H1 (cell line): ENCODE results near the gene CACNA1G. TPM values are rescaled to one million over a fixed set of nuclear protein-coding genes. Genes with fewer than 3 reads are reported as not detected.

Experiments used
- CTCF ChIA-PET: fragments of 300-600 bp; sonication (Branson Sonifier 250); formaldehyde crosslinking; loops from one replicate; lab custom pipeline; 2021; ENCODE audit not compliant: partially characterized antibody; lab: Charles Lee
- POLR2A ChIA-PET: fragments of 300-600 bp; sonication (Branson Sonifier 250); formaldehyde crosslinking; loops from one replicate; lab custom pipeline; 2021; ENCODE audit warnings: inconsistent platforms; ENCODE audit not compliant: partially characterized antibody; lab: Charles Lee
- DNase-seq, 2 experiments: peaks; one replicate each; pipeline versions ENCODE4 v3.0.0 to v3.0.0-alpha.2; 2010 to 2022; ENCODE audit warnings: low spot score in 2 of 2, low read depth in 1 of 2, mixed read lengths in 1 of 2
- FAIRE-seq: peaks from 2 replicates; lab custom pipeline; 2011; peaks lifted over from hg19 to GRCh38; lab: Jason Lieb, UNC
- H2AFZ ChIP-seq: 2 replicates; pipeline ENCODE4 v1.8.1; 2012; ENCODE audit warnings: low read length, inconsistent platforms
- H2AK5ac ChIP-seq: 2 replicates; pipeline ENCODE4 v1.6.1; 2013; ENCODE audit warnings: low read depth, low read length
- H2BK120ac ChIP-seq: replicated peaks from 2 replicates; pipeline ENCODE3; 2013; ENCODE audit warnings: low read depth, low read length, inconsistent platforms
- H2BK12ac ChIP-seq: 2 replicates; pipeline ENCODE4 v1.6.1; 2013; ENCODE audit warnings: low read depth, low read length
- H2BK15ac ChIP-seq: 2 replicates; pipeline ENCODE4 v1.6.1; 2013; ENCODE audit warnings: low read length
- H2BK20ac ChIP-seq: 2 replicates; pipeline ENCODE4 v1.6.1; 2013; ENCODE audit warnings: low read length
- H2BK5ac ChIP-seq: 2 replicates; pipeline ENCODE4 v1.6.1; 2013; ENCODE audit warnings: low read depth, low read length
- H3K14ac ChIP-seq: 2 replicates; pipeline ENCODE4 v1.6.1; 2013; ENCODE audit warnings: inconsistent platforms; ENCODE audit not compliant: insufficient read length
- H3K18ac ChIP-seq: 2 replicates; pipeline ENCODE4 v1.6.1; 2013; ENCODE audit warnings: low read length; ENCODE audit errors: extremely low read depth
- H3K23ac ChIP-seq: 2 replicates; pipeline ENCODE4 v1.6.1; 2013; ENCODE audit warnings: inconsistent platforms; ENCODE audit not compliant: insufficient read length
- H3K23me2 ChIP-seq: 2 replicates; pipeline ENCODE4 v1.6.1; 2013; ENCODE audit warnings: low read depth, low read length
- H3K27ac ChIP-seq: 2 replicates; pipeline ENCODE4 v1.6.1; 2011; ENCODE audit warnings: low read depth, low read length, inconsistent platforms
- H3K27me3 ChIP-seq, 4 experiments: replicated peaks in 1 of 4; 1 replicate in 1 of 4; 2 replicates in 3 of 4; pipeline versions ENCODE4 v1.6.1 to v1.8.1; 2011 to 2013; ENCODE audit warnings: low read length in 3 of 4, mild to moderate bottlenecking in 3 of 4, inconsistent platforms in 2 of 4, mixed read lengths in 2 of 4, moderate library complexity in 1 of 4; ENCODE audit not compliant: control insufficient read depth in 3 of 4, insufficient read depth in 3 of 4; ENCODE audit errors: extremely low read depth in 1 of 4
- H3K36me3 ChIP-seq, 4 experiments: 2 replicates each; pipeline versions ENCODE4 v1.6.1 to v1.8.1; 2011 to 2013; ENCODE audit warnings: mild to moderate bottlenecking in 4 of 4, low read length in 3 of 4, moderate library complexity in 2 of 4, control low read depth in 1 of 4, inconsistent platforms in 1 of 4; ENCODE audit not compliant: insufficient read depth in 4 of 4, control insufficient read depth in 2 of 4
- H3K4ac ChIP-seq: replicated peaks from 2 replicates; pipeline ENCODE3; 2013; ENCODE audit warnings: low read length, low read depth, mixed read lengths, inconsistent platforms; ENCODE audit not compliant: insufficient read length
- H3K4me1 ChIP-seq, 4 experiments: replicated peaks in 1 of 4; 1 replicate in 1 of 4; 2 replicates in 3 of 4; pipeline versions ENCODE4 v1.6.1 to v1.8.1; 2011 to 2013; ENCODE audit warnings: low read length in 3 of 4, inconsistent platforms in 2 of 4, mixed read lengths in 1 of 4; ENCODE audit not compliant: insufficient read depth in 4 of 4, control insufficient read depth in 3 of 4
- H3K4me2 ChIP-seq, 2 experiments: 2 replicates each; pipeline versions ENCODE4 v1.6.1 to v1.8.1; 2011 to 2013; ENCODE audit warnings: low read depth in 2 of 2, low read length in 2 of 2, control low read depth in 1 of 2, inconsistent platforms in 1 of 2, mild to moderate bottlenecking in 1 of 2; ENCODE audit not compliant: insufficient read depth in 1 of 2
- H3K4me3 ChIP-seq, 4 experiments: fragments of 200-600, 300-600 bp in 1 of 4; sonication (generic), shearing (Covaris generic), sonication (Bioruptor Twin) in 1 of 4; 2 replicates each; pipeline versions ENCODE4 v1.5.1 to v1.8.1; 2011 to 2016; ENCODE audit warnings: low read length in 4 of 4, low read depth in 3 of 4, control low read depth in 2 of 4, inconsistent platforms in 2 of 4, mild to moderate bottlenecking in 2 of 4, mixed read lengths in 1 of 4, moderate library complexity in 1 of 4; ENCODE audit not compliant: insufficient read depth in 2 of 4; ENCODE audit errors: extremely low read depth in 1 of 4
- H3K56ac ChIP-seq: replicated peaks from 2 replicates; pipeline ENCODE3; 2013; ENCODE audit warnings: low read depth, mild to moderate bottlenecking, mixed read lengths, low read length, inconsistent platforms; ENCODE audit not compliant: insufficient read length
- H3K79me1 ChIP-seq: 2 replicates; pipeline ENCODE4 v1.6.1; 2013; ENCODE audit warnings: low read depth, low read length, control low read depth
- H3K79me2 ChIP-seq, 2 experiments: 2 replicates each; pipeline versions ENCODE4 v1.6.1 to v1.8.1; 2012 to 2013; ENCODE audit warnings: low read length in 2 of 2, mild to moderate bottlenecking in 2 of 2, inconsistent platforms in 1 of 2; ENCODE audit not compliant: insufficient read depth in 2 of 2, control insufficient read depth in 1 of 2
- H3K9ac ChIP-seq, 4 experiments: replicated peaks in 1 of 4; 1 replicate in 1 of 4; 2 replicates in 3 of 4; pipeline versions ENCODE4 v1.6.1 to v1.8.1; 2011 to 2013; ENCODE audit warnings: low read depth in 3 of 4, low read length in 3 of 4, control low read depth in 2 of 4, mild to moderate bottlenecking in 2 of 4, moderate library complexity in 2 of 4, inconsistent platforms in 1 of 4; ENCODE audit errors: extremely low read depth in 1 of 4
- H3K9me3 ChIP-seq, 2 experiments: 2 replicates each; pipeline versions ENCODE4 v1.6.1 to v1.8.1; 2012 to 2013; ENCODE audit warnings: mild to moderate bottlenecking in 2 of 2, moderate library complexity in 2 of 2, control low read depth in 1 of 2, inconsistent platforms in 1 of 2, low read depth in 1 of 2, low read length in 1 of 2, mixed read lengths in 1 of 2; ENCODE audit not compliant: insufficient read depth in 2 of 2
- H4K20me1 ChIP-seq, 2 experiments: replicated peaks in 1 of 2; 2 replicates each; pipeline versions ENCODE3 to v1.8.1; 2011 to 2013; ENCODE audit warnings: inconsistent platforms in 2 of 2, low read length in 2 of 2, mild to moderate bottlenecking in 1 of 2; ENCODE audit not compliant: insufficient read depth in 2 of 2, control insufficient read depth in 1 of 2
- H4K5ac ChIP-seq: 2 replicates; pipeline ENCODE4 v1.6.1; 2013; ENCODE audit warnings: low read length, low read depth, mixed read lengths, inconsistent platforms; ENCODE audit not compliant: insufficient read length
- H4K8ac ChIP-seq: 2 replicates; pipeline ENCODE4 v1.8.0; 2013; ENCODE audit warnings: mild to moderate bottlenecking, moderate library complexity, low read length, inconsistent platforms; ENCODE audit not compliant: insufficient read depth; ENCODE audit errors: extremely low read depth
- H4K91ac ChIP-seq: replicated peaks from 2 replicates; pipeline ENCODE3; 2013; ENCODE audit warnings: low read length, mixed read lengths, inconsistent platforms; ENCODE audit not compliant: insufficient read length
- ASH2L ChIP-seq: fragments of 200-600, 300-600 bp; sonication (generic); IDR thresholded peaks from one replicate; pipeline ENCODE4 v1.7.1; 2017; ENCODE audit warnings: low read length
- BRCA1 ChIP-seq: IDR thresholded peaks from 2 replicates; pipeline ENCODE4 v1.6.1; 2012; ENCODE audit warnings: low read depth, low read length, improper control_type of control experiment
- CHD2 ChIP-seq: IDR thresholded peaks from 2 replicates; pipeline ENCODE4 v1.6.1; 2012; ENCODE audit warnings: low read length, improper control_type of control experiment
- CTCF ChIP-seq, 3 experiments: IDR thresholded peaks; 1 replicate in 2 of 3; 2 replicates in 1 of 3; pipeline versions ENCODE4 v1.5.1 to v1.6.1; 2011; ENCODE audit warnings: low read length in 3 of 3, mild to moderate bottlenecking in 3 of 3, inconsistent platforms in 2 of 3, low read depth in 1 of 3, moderate library complexity in 1 of 3; ENCODE audit not compliant: insufficient read depth in 1 of 3; ENCODE audit errors: control extremely low read depth in 1 of 3
- FOSL1 ChIP-seq: IDR thresholded peaks from 2 replicates; pipeline ENCODE4 v1.6.1; 2011; ENCODE audit warnings: mild to moderate bottlenecking, low read depth, low read length, moderate library complexity; ENCODE audit not compliant: insufficient read depth
- GABPA ChIP-seq: IDR thresholded peaks from 2 replicates; pipeline ENCODE4 v1.6.1; 2011; ENCODE audit warnings: mild to moderate bottlenecking, low read length, moderate library complexity, borderline replicate concordance; ENCODE audit not compliant: insufficient read depth
- KDM1A ChIP-seq: fragments of 200-600, 300-600 bp; sonication (generic); IDR thresholded peaks from 2 replicates; pipeline ENCODE4 v1.7.1; 2016; ENCODE audit warnings: mild to moderate bottlenecking, low read length, borderline replicate concordance
- NRF1 ChIP-seq: IDR thresholded peaks from 2 replicates; pipeline ENCODE4 v1.6.1; 2011; ENCODE audit warnings: mild to moderate bottlenecking, low read depth, low read length, improper control_type of control experiment
- PHF8 ChIP-seq: fragments of 200-600 bp; sonication (generic); conservative IDR thresholded peaks from 2 replicates; pipeline ENCODE4 v1.7.1; 2012; ENCODE audit warnings: low read depth, mild to moderate bottlenecking, inconsistent platforms, low read length, moderate library complexity
- SP1 ChIP-seq: IDR thresholded peaks from 2 replicates; pipeline ENCODE4 v1.6.1; 2011; ENCODE audit warnings: low read depth, low read length
- SP2 ChIP-seq: IDR thresholded peaks from 2 replicates; pipeline ENCODE4 v1.6.1; 2012; ENCODE audit warnings: mild to moderate bottlenecking, low read length, inconsistent platforms
- WGBS, 2 experiments: shearing (Covaris generic) in 1 of 2; methylation state at CpG; one replicate each; pipeline versions ENCODE4 v1.1.6 to v1.1.7; 2013 to 2015; ENCODE audit warnings: low lambda C conversion rate in 2 of 2, mixed read lengths in 2 of 2, inconsistent platforms in 1 of 2, low coverage in 1 of 2, missing lambda C conversion rate in 1 of 2; ENCODE audit not compliant: insufficient replicate concordance in 2 of 2, insufficient coverage in 1 of 2, insufficient read length in 1 of 2; ENCODE audit errors: extremely low coverage in 1 of 2, missing lambda C conversion rate in 1 of 2; 5-methylcytosine and 5-hydroxymethylcytosine counted together
- polyA plus RNA-seq, 7 experiments: library from polyadenylated mRNA; depleted of rRNA in 3 of 7; stranded (reverse) in 5 of 7; unstranded in 2 of 7; fragments of >200 nt in 5 of 7; fragments of 200-250 nt in 2 of 7; gene quantifications; 1 replicate in 5 of 7; 2 replicates in 1 of 7; 4 replicates in 1 of 7; pipeline versions ENCODE4 v1.2.1 to v1.2.3, GENCODE V29; 2011 to 2013; ENCODE audit warnings: missing spikeins in 2 of 7, mixed read lengths in 2 of 7
- total RNA-seq: library from RNA; stranded (reverse); fragmentation: NEBNext Ultra II Directional; extraction: Animal tissue kit (Norgen Biotek cat#: 25700); gene quantifications from 2 replicates; pipeline ENCODE4 v1.2.1, GENCODE V29; 2021
- TF ChIP-seq, protein P1 (sequence below): IDR thresholded peaks from 2 replicates; pipeline ENCODE4 v1.6.1; 2012; ENCODE audit warnings: inconsistent platforms

CACNA1G gene
- total and polyA plus RNA-seq, 2 of the 8 experiments (the other 6 are each of a cell fraction or from before 2014, with no cell fraction given): 2.9 to 4.9 TPM

DNA sequence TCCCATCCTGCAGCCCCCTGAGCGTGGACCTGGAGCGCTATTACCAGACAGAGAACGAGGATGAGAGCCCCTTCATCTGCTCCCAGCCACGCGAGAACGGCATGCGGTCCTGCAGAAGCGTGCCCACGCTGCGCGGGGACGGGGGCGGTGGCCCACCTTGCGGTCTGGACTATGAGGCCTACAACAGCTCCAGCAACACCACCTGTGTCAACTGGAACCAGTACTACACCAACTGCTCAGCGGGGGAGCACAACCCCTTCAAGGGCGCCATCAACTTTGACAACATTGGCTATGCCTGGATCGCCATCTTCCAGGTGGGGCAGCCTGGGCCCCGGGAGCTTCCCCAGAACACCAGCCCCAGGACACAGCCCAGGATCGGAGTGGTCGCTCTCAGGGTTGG is 12.0 kb downstream of the CACNA1G start:
- no peaks in the 10 kb centered on the region for H3K79me2 ChIP-seq
- no peak for FAIRE-seq
- no peak overlapping the region for H3K9ac ChIP-seq
- no peak overlapping the region for H2BK20ac ChIP-seq
- H3K23ac ChIP-seq: no peak overlapping the region
- H4K8ac ChIP-seq: no peak overlapping the region; the same call in 1 of the 2 replicates
- no peak overlapping the region for H3K18ac ChIP-seq
- no peak overlapping the region for H4K5ac ChIP-seq
- no peak overlapping the region for H3K56ac ChIP-seq
- H3K14ac ChIP-seq: no peak overlapping the region
- ChIA-PET CTCF (interaction anchor here (1.7 to 5.0 kb wide), 4 partner anchors 15 to 50 kb away, joined by 5 to 45 read pairs (median 10); no protein-coding TSS in a partner anchor), POLR2A (no interaction called here)
- peaks cover 0 to 9% (median 6%) of the 10 kb centered on the region in 4 experiments; a peak in 4 of 7 replicates for H3K4me1 ChIP-seq
- 0 out of 2 replicates have a peak, but pooled peaks cover 3% of the 10 kb centered on the region for H3K23me2 ChIP-seq
- no peak overlapping the region for H2AFZ ChIP-seq
- no peak overlapping the region for H3K4ac ChIP-seq
- H3K36me3 ChIP-seq: peaks cover 0 to 3% (median 0%) of the 10 kb centered on the region in 4 experiments; a peak in 1 of 8 replicates
- no peak overlapping the region for H2AK5ac ChIP-seq
- H3K4me2 ChIP-seq: no peak overlapping the region
- no peak overlapping the region for H3K27ac ChIP-seq
- no peak overlapping the region for H2BK5ac ChIP-seq
- H4K91ac ChIP-seq: no peak overlapping the region
- no peak overlapping the region for H2BK120ac ChIP-seq
- H3K9me3 ChIP-seq: no peaks in the 10 kb centered on the region
- 97% methylated on average over 20 of the region's 20 CpGs; no CpG with 5 or more reads in 1 of the 2 experiments for WGBS, 2 experiments
- H3K27me3 ChIP-seq: no peaks in the 10 kb centered on the region
- H2BK15ac ChIP-seq: no peak overlapping the region
- H3K79me1 ChIP-seq: no peaks in the 10 kb centered on the region
- no peak for DNase-seq
- no peak overlapping the region for H2BK12ac ChIP-seq
- peaks cover 2 to 7% of the 10 kb centered on the region in 2 experiments for H4K20me1 ChIP-seq
- no peak overlapping the region for H3K4me3 ChIP-seq
- TF ChIP-seq BRCA1 (no peak), ASH2L (no peak), CTCF (IDR thresholded peaks at IDR 0.05; ENCODE audit: control extremely low read depth in 1 of 3, insufficient read depth in 1 of 3, low read depth in 1 of 3, low read length in 3 of 3) (no peak), PHF8 (no peak), SP1 (no peak), CHD2 (no peak), NRF1 (no peak), FOSL1 (no peak), GABPA (no peak), SP2 (no peak), KDM1A (no peak)
- TF ChIP-seq, protein P1, sequence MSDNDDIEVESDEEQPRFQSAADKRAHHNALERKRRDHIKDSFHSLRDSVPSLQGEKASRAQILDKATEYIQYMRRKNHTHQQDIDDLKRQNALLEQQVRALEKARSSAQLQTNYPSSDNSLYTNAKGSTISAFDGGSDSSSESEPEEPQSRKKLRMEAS: no peak
